GM23248 (cell line): ENCODE measurements around the gene BLOC1S1.

Experiments
- EZH2 ChIP-seq: fragments of 200-600 bp; sonication (generic); IDR thresholded peaks from 2 replicates; pipeline ENCODE4 v1.6.1; 2018; ENCODE audit warnings: antibody characterized with exemption, mild to moderate bottlenecking; ENCODE audit not compliant: insufficient read depth, poor library complexity, severe bottlenecking
- EZH2phosphoT487 ChIP-seq: fragments of 200-600 bp; sonication (generic); IDR thresholded peaks from 2 replicates; pipeline ENCODE4 v1.6.1; 2018; ENCODE audit warnings: antibody characterized with exemption, moderate library complexity, mild to moderate bottlenecking, low read depth; ENCODE audit not compliant: insufficient read depth

GRCh38 chr12:55700255-55701018 is 15.4 kb upstream of the BLOC1S1 start:
- TF ChIP-seq EZH2 (no peak), EZH2phosphoT487 (no peak)
